GM21825 (cell line): Measurements from ENCODE around the gene EIF2AK3.
"Not testable (repeated sequence)": the region's sequence is repeated elsewhere in the genome, so short reads cannot be mapped to it uniquely, and the experiment has no call there.

Experiments
- ATAC-seq: cut with Tn5 transposase; IDR thresholded peaks from one replicate; pipeline ENCODE4 v1.9.1; 2021; ENCODE audit warnings: mild to moderate bottlenecking, moderate library complexity; ENCODE audit not compliant: unreplicated experiment

Gene EIF2AK3

GRCh38 chr2:88627055-88627855 lies at the start of gene EIF2AK3:
Gene EIF2AK3 (minus strand): TSS chr2:88627464. CDS start chr2:88627274, 190 bp downstream.
- ATAC-seq = peak; percentile 89

GRCh38 chr2:88673363-88673762 lies 46.1 kb upstream of the EIF2AK3 start:
- no peak for ATAC-seq

- ATAC-seq = no peak
Measured at GRCh38 chr2:88671786-88672427, 44.6 kb upstream of the EIF2AK3 start.

- peak; percentile 92 for ATAC-seq
Measured at GRCh38 chr2:88669482-88670214, 42.4 kb upstream of the EIF2AK3 start.

- no peak for ATAC-seq
Measured at GRCh38 chr2:88668862-88669261, 41.6 kb upstream of the EIF2AK3 start.

GRCh38 chr2:88667219-88667618 lies 40.0 kb upstream of the EIF2AK3 start:
- no peak for ATAC-seq

- ATAC-seq = no peak
Measured at GRCh38 chr2:88666576-88666975, 39.3 kb upstream of the EIF2AK3 start.

- no peak for ATAC-seq
Measured at GRCh38 chr2:88660622-88661021, 33.4 kb upstream of the EIF2AK3 start.

GRCh38 chr2:88659538-88659915 lies 32.3 kb upstream of the EIF2AK3 start:
- no peak for ATAC-seq

GRCh38 chr2:88658881-88659537 lies 31.7 kb upstream of the EIF2AK3 start:
- ATAC-seq = no peak

- no peak for ATAC-seq
Measured at GRCh38 chr2:88658326-88658725, 31.1 kb upstream of the EIF2AK3 start.

- no peak for ATAC-seq
Measured at GRCh38 chr2:88657131-88657530, 29.9 kb upstream of the EIF2AK3 start.

- no peak for ATAC-seq
Measured at GRCh38 chr2:88656690-88657089, 29.4 kb upstream of the EIF2AK3 start.

- no peak for ATAC-seq
Measured at GRCh38 chr2:88654714-88655113, 27.4 kb upstream of the EIF2AK3 start.

GRCh38 chr2:88651646-88652045 lies 24.4 kb upstream of the EIF2AK3 start:
- ATAC-seq = no peak

GRCh38 chr2:88645291-88645882 lies 18.1 kb upstream of the EIF2AK3 start:
- not testable (repeated sequence) for ATAC-seq

- ATAC-seq = no peak
Measured at GRCh38 chr2:88642278-88642677, 15.0 kb upstream of the EIF2AK3 start.

- no peak for ATAC-seq
Measured at GRCh38 chr2:88641330-88641729, 14.1 kb upstream of the EIF2AK3 start.

GRCh38 chr2:88639865-88640264 lies 12.6 kb upstream of the EIF2AK3 start:
- no peak for ATAC-seq

- ATAC-seq = no peak
Measured at GRCh38 chr2:88638743-88639142, 11.5 kb upstream of the EIF2AK3 start.

GRCh38 chr2:88638123-88638650 lies 10.9 kb upstream of the EIF2AK3 start:
- no peak for ATAC-seq
